HG02623 (cell line): ENCODE results near the gene NID2.

Source experiments
- ATAC-seq: cut with Tn5 transposase; IDR thresholded peaks from one replicate; pipeline ENCODE4 v1.9.1; 2021; ENCODE audit warnings: moderate library complexity; ENCODE audit not compliant: unreplicated experiment

NID2 gene

DNA sequence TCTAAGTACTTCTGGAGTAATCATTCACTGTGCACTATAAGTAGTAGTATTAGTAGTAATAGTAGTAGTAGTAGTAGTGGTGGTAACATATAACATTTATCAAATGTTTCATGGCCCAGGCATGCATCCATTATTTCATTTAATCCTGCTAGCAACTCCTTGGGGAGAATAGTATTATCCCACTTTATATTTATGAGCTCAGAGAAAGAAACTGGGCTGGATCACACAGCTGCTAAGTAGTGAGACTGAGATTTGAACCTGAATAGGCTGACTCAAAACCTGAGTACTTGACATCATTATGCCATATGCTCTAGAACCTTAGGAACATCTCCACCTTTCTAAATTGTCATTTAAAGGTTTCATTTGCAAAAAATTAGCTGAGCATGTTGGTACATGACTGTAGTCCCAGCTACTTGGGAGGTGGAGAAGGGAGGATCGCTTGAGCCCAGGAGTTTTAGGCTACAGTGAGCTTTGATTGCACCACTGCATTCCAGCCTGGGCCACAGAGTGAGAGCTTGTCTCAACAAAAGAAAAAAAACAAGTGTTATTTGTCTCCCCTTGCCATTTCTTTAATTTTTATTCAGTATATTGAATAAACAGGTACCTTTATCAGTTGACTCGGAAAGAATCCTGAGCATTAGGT, 11.4 kb upstream of the NID2 start:
- ATAC-seq: no peak

DNA sequence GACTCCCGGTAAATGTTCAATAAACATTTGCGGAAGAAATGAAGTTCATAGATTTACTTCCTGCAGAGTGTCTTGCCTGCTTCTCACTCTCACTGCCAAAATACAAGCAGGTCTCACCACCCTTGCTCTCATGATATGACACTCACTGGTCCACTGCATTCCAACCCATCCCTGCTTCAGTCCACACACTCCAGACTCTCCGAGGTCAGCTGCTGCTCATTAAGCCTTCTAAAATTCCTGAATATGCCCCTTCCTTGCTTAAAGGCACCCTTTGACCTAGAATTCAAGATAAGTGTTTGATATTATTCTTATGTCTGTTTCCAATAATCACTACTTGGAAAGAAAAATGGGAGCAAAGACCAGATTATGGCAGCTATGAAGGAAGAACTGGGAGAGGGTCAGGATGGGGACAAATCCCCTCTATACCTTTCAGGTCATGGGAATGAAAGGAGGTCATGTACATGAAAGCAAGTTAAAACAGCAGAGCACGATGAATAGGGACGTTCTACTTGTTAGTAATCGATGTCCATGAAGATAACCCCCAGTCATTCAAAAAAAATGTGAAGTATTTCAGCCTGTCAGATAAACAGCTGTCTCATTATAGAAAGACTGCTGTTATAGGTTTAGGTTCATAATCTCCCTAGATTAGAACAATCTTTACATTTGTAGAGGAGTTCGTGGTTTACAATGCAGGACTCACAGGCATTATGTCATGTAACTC, 10.5 kb upstream of the NID2 start:
- no peak for ATAC-seq

DNA sequence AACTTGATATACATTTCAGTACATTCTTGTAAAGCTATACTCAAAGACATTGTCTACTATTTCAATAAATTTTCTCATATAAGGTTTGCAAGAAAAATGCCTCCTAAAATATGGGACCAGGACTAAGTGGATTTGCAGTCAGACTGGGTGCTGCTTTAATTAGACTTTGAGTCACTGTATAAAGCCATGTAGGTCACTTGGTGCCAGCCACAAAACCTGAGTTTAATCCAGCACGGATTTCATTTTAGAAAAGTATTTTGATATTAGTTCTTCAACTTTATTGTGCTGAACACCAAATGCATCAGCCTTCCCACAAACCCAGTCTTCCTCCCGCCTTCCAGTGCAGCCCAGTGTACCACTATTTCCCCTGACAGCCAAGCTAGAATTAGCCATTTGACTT, 9.9 kb upstream of the NID2 start:
- no peak for ATAC-seq

DNA sequence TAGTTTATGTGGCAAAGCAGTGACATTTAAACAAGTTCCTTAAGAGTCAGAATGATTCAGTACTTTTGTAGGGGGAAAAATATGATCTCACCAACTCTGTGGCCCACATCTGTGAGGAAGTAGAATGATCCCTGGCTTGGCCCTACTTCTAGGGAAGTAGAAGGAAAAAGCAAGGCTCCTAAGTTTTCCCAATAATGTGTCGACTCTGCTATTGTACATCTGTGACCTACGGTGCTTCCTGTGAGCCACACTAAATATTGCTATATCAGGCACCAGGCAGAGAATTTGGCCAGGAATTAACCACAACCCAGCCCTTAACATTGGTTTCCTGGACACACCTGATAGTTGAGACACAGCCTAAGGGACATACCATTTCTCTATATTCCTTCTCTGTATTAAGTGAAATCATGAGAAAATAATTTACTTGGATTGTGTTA, 9.3 kb upstream of the NID2 start:
- no peak for ATAC-seq

DNA sequence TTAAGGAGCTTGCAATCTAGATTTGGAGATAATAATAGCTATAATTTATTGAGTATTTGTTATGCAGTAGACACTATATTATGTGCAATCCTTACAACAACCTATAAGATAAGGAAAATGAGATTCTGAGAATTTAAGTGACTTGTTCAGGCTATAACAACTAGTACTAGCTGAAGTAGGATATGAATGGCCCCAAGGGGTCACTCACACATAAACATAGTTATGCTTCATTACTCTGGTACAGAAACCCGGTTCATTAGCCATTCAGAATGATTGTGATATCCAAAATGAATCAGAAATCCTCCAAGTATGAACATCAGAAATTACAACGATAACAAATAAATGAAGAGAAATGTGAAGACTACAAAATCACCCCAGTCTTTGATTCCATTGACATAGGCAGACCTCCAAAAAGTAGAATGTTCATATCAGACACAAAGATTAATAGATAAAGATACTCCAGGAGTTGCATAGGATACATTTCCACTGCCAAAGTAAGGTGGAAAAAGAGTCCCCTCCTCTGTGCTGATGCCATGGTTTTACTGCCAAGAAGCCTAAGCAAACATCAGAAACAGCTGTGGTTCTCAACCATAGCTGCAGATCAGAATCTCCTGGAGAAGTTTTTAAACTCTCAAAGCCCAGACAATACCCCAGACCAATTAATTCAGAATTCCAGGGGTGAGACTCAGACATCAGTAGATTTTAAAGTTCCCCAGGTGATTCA, 8.6 kb upstream of the NID2 start:
- ATAC-seq: no peak

DNA sequence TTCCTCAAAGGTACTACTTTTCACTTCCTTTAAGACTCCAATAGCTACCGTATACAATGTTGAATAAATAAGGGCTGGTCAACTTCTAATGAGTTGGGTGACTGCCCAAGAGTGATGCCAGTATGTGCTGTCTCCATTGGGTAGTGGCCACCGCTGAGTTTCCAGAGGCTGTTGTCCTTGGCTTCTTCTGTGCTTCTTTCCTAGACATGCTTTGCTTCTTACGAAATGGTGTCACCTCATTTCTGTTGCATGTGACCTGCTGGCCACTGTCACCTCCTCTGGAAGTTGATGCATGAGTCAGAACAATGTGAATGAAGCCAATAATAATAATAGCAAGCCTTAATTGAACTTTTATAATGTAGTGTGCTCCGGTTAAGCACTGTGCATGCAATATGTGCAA, 7.5 kb upstream of the NID2 start:
- ATAC-seq: no peak

DNA sequence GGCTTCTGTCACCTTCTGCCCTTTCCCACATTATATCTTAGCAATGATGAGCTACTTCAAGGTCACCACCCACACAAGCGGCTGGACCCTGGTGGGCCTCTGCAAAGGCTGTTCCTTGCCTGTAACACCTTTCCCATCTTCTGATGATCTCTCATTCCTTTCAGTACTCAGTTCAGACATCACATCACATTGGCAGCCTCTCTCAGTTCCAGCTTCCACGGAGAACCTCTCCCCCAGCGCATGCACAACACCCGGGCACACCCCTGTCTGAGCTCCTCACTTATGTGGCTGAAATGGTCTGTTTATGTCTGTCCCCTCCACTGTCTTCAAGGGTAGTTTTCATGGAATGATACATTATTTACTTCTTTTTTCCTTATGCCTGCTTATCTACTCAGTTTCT, 6.5 kb upstream of the NID2 start:
- ATAC-seq: no peak

DNA sequence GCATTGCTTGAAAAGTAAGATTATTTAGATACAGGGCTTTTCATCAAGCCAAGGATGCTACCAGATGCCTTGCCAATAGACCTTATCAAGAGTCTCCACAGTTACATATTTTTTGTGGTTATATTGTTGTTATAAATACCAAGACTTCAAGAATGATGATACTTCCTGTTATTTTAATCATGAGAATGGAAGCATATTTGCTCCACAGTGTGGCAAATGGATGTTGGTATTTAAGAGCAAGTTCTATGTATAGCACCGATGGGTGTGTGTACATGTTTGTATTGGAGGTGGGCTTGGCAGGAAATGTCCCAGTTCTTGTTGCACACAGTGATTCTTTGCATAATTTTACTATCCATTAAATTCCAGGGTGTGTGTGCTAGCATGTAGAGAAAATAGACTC, 4.4 kb upstream of the NID2 start:
- no peak for ATAC-seq

DNA sequence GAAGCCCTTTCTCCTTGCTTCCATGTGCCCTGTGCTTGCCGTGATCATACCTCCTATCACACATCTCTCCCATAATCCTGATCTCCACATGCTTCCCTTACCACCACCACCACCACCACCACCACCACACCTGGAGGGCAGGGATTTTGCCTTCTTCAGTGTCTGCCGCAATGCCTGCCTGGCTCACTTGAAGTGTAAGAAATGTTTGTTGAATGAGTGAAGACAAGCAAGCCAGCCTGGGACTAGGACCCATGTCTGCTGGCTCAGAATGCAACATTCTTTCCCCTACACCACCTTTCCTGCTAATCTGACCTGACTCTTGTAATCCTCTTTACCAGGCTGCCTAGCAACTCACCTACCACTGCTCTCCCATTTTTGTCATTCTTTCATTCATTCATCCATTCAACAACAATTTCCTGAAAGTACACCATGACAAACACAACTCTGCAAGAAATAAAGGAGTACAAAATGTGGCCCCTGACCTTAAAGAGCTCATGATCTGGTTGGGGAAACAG, 3.5 kb upstream of the NID2 start:
- ATAC-seq: no peak

DNA sequence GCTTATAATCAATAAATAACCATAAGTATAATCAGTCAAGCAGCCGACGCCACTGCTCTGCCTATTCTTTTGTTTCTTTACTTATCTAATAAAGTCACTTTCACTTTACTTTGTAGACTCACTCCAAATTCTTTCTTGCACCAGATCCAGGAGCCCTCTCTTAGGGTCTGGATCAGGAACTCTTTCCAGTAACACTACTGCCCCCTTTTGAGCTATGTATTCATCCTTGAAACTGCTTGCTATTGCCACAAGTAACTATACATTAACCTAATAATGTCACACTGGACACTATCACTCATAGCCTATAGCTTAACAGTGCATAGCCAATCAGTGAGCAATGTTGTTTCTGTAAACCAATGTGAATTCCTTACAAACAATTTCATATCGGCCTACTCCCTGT, 2.8 kb upstream of the NID2 start:
- no peak for ATAC-seq

DNA sequence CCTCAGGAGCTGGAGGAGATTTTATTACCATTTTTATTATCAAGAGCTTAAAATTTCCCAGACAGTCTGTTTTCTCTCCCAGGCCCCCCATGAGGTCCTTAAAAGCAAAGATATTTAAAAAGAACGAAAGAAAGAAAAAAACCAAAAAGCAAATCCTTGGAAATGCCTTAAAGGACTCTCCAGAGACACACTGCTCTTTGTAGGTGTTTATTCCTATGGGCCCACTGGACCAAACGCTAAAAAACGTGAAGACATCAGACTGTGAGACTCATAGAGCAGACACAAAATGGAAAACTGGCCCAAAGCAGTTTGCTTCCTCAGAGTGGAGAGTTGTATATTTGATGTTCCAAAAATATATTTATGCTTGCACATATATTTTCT, 1.2 kb upstream of the NID2 start:
- no peak for ATAC-seq

DNA sequence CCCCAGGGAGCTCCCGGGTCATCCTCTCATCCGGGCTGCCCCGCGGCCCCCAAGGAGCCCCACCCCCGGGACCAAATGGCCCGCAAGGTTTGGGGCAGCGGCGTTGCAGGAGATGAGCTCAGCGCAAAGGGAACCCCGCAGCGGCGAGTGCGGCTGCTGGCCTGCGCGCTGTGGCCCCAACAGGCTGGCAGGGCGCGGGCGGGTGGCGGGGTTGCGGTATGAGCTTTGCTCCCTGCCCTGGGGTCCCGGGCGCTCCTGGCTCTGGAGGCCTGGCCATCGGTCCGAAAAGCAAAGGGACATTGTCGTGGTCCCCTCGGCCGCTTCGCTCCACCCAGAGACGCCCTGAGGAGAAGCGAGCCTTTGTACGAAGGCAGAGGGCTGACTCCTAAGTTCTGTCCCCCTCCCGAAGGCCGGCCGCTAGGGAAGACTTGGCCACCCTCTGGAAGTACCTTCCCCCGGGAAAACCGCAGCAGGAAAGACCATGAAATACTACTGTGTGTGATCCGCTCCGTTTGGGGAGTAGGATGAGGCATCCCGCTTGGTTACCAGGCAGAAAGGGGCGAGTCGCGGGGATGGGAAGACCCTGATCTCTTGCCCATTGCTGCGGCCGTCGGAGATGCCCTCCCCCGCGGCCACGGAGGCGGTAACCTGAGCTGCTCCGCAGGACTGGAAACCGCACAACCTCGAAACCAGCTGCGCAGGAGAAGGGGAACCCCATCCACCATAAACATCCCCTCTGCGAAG, 620 bp upstream of the NID2 start:
- no peak for ATAC-seq

DNA sequence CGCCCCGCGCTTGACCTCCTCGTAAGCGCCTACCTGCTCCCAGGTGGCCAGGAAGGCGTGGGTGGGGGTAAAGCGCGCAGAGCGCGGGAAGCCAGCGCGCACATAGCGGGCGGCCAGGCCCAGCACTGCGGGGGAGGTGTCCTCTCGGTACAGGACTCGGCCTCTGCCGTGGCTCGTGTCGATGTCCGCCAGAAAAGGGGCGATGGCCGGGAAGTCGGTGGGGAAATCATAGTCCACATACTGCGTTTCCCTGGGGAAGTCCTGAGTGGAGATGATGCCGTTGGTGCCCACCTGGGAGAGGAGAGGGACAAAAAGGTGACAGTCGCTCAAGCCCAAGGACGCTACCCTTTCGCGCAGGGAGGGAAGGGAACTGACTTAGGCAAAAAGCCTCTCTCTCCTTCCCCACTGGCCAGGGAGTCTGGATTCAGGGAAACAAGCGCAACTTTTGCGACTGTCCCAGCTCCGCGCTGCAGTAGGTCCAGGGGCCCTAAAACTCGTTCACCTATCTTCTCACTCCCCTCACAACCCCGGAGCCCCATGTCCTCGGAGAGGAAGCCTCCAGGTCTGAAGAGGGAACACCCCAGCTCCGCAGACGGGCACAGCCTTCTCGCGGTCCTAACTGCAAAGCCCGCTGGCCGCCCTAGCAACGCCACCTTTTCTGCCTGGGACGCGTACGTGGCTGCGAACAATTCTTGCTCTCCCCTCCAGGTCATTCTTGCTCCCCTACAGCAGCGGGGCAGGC, 815 bp downstream of the NID2 start:
- ATAC-seq: no peak

DNA sequence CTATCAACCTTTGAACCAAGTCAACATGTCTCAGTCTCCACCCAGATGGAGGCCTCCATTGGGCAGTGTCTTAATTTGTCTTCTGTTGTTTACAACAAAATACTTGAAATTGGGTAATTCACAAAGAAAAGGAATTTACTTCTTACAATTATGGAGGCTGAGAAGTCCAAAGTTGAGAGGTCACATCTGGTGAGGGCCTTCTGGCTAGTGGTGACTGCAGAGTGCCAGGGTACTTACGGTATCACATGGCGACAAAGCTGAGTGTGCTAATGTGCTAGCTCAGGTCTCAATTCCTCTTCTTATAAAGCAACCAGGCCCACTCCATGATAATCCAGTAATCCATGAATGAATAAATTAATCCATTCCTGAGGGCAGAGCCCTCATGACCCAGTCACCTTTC, 4.7 kb downstream of the NID2 start:
- no peak for ATAC-seq

DNA sequence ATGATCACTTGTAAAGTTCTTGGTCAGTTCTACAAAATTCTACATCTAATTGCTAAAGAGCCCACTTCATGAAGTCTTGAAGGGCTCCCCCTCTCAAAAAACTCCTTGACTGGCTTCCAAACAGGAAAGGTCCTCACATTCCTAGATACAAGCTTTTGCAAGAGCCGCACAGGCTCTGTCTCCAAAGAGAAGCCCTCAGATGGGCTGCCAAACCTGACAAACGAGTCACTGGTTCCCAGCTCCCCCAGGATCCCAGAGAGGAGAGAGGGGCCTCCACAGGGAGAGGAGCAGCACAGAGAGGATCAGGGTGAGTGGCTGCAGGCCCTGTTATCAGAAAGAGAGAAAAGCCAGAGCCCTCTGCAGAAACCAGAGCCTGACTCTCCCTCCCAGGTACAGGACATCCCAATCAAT, 5.8 kb downstream of the NID2 start:
- ATAC-seq: no peak

DNA sequence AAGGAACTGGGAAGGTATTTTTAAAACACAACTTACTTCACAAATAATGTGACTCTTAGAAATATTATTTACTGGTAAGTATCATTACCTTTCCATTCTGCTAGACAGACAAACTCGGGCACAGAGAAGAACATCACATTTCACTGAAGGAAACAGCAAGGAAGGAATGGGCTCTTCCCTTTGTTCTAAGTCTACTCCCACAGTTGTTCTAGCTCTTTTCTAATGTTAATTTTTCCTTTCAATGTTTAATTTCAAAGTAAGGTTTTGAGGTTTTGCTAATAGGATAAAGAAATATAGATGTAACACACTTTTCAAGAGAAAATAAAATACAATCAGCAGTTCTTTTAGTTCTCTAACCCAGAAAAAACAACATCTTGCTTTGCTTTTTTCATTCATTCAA, 7.0 kb downstream of the NID2 start:
- ATAC-seq: no peak

DNA sequence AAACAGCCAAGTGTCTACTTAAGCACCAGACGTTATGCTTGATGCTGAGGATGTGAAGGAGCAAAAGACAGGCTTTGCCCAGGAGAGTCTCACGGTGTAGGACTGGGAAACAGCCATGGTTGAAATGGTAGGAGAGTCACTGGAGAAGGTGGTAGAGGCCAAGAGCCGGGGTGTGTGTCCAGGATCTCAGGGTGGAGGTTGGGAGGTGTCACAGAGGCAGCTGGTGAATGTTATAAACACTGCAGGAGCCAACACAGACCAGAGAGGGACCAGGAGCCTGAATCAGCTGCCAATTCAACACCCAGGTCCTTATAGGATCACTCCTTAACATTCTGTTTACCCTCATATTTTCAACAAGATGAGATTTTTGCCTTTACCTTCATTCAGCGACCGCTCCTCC, 7.5 kb downstream of the NID2 start:
- ATAC-seq: no peak

DNA sequence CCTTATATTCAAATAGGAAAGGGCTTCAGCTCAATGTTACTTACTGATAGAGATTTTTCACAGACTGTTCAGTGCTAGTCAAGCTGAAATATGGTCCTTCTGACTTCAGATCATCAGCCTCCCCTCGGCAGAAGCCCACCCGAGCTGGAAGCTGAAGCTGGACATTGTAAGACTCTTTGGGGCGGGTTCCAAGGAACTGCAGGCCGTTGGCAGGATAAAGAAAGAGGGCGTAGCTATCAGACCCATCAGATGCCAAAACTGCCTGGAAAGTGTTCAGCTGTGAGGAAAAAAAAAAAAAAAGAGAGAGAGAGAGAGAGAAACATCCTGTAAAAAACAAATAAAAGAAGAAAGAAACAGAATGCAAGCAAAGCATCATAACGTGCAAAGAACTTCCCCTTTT, 8.8 kb downstream of the NID2 start:
- no peak for ATAC-seq

DNA sequence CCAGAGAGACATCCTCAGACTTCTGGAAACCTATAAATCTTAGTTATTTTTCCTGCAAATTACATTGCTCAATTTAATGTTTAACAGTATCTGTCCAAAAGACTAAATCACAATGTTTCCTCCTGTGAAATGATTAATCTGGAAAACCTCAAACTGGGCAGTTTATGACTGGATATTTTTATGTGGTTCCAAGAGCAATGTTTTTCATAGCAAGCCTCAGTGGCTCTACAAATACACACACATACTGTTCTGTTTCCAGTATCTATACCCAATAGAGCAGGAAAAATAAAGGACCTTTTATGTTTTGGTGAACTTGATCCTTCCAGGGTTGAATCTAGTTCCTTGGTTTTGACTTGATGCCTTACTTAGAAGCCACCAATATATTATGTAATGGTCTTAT, 9.2 kb downstream of the NID2 start:
- ATAC-seq: no peak

DNA sequence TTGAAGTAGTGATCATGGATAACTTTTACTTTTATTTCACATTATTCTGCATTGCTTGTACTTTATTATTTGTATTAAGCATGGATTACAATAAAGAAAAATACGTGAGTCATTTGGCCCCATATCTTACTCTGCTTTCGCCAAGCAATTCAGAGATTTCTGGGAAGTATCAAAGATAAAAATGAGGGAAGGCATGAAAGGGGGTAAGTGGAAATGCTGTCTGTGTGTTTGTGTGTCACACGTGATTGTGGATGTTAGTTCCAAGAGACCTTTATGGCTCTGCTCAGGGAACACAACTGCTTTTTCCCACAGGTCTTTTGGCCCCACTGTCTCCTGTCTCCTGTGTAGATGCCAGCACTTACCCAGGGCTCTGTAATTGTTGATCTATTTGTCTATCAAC, 10.5 kb downstream of the NID2 start:
- ATAC-seq: no peak

DNA sequence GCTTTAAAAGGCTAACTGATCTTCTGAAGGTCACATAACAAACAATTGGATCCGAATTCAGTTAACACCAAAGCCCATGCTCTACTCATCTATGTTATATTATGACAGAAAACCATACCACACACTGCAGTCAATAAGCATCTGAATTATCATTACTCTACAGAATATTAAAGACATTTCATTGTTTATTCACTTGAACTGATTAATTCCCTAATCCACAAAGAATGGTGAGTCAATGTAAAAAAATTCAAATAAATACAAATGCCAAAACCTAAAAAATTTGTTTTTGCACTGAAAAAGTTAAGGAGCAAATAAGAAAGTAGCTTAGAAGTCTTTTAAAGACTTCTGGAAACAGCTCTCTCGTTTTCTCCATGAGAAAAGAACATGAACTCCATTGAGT, 13.7 kb downstream of the NID2 start:
- ATAC-seq: no peak
